HEK293T (cell line): Measurements from ENCODE around the gene YPEL1.

ENCODE experiments used
- BHLHE40 ChIP-seq: fragments of 450-650 bp; IDR thresholded peaks from 2 replicates; pipeline ENCODE4 v1.6.1; 2016; ENCODE audit warnings: mild to moderate bottlenecking, moderate library complexity, borderline replicate concordance
- ELF4 ChIP-seq: fragments of 450-650 bp; IDR thresholded peaks from 2 replicates; pipeline ENCODE4 v1.6.1; 2017; ENCODE audit warnings: antibody characterized with exemption

- TF ChIP-seq ELF4: no peak
- no peak for TF ChIP-seq BHLHE40
Measured at GRCh38 chr22:21657020-21657359, 78.6 kb downstream of the YPEL1 start.
